K562 (cell line): ENCODE data around the gene BRD7. TPM values are rescaled to one million over a fixed set of nuclear protein-coding genes. Genes with fewer than 3 reads are reported as not detected.
A peak's percentile ranks its signal among the peaks of the same experiment; 100 is the strongest.

Source experiments
- BCOR ChIP-seq: fragments of 450-650 bp; IDR thresholded peaks from 2 replicates; pipeline ENCODE4 v1.6.1; 2016
- CCAR2 ChIP-seq: fragments of 200-400 bp; formaldehyde crosslinking; IDR thresholded peaks from 2 replicates; pipeline ENCODE4 v1.6.1; 2017; ENCODE audit warnings: mild to moderate bottlenecking, low read depth, low read length
- FOXJ2 ChIP-seq: fragments of 200-800 bp; sonication (Bioruptor generic); IDR thresholded peaks from 2 replicates; pipeline ENCODE4 v1.6.1; 2016; ENCODE audit warnings: missing genetic modification characterization, missing compliant biosample characterization
- IFI16 ChIP-seq: fragments of 250-450 bp; sonication (Bioruptor Pico); IDR thresholded peaks from 2 replicates; pipeline ENCODE4 v2.1.2; 2022; ENCODE audit warnings: mild to moderate bottlenecking, inconsistent platforms
- KDM4B ChIP-seq, 2 experiments: fragments of 450-650 bp in 1 of 2; sonication (generic) in 1 of 2; IDR thresholded peaks; 2 replicates each; pipeline ENCODE4 v1.6.1; 2016 to 2017; ENCODE audit warnings: borderline replicate concordance in 2 of 2, antibody characterized with exemption in 1 of 2, low read depth in 1 of 2, mild to moderate bottlenecking in 1 of 2
- MECOM ChIP-seq: fragments of 250-450 bp; sonication (Bioruptor Pico); IDR thresholded peaks from 2 replicates; pipeline ENCODE4 v1.8.0; 2022; ENCODE audit warnings: inconsistent platforms
- NFE2 ChIP-seq: IDR thresholded peaks from 2 replicates; pipeline ENCODE4 v1.6.1; 2014; ENCODE audit warnings: antibody characterized with exemption, low read depth
- NFXL1 ChIP-seq: fragments of 450-650 bp; formaldehyde crosslinking; IDR thresholded peaks from 2 replicates; pipeline ENCODE4 v1.4.0; 2021; ENCODE audit warnings: mild to moderate bottlenecking
- PCBP2 ChIP-seq: fragments of 200-400 bp; formaldehyde crosslinking; IDR thresholded peaks from 2 replicates; pipeline ENCODE4 v1.6.1; 2018; ENCODE audit warnings: low read length, low read depth, mild to moderate bottlenecking, moderate library complexity; ENCODE audit not compliant: poor library complexity, severe bottlenecking
- PHF21A ChIP-seq: fragments of 450-650 bp; IDR thresholded peaks from 2 replicates; pipeline ENCODE4 v1.6.1; 2017; ENCODE audit warnings: low read depth, borderline replicate concordance
- POLR3A ChIP-seq: IDR thresholded peaks from 2 replicates; pipeline ENCODE4 v1.6.1; 2011; ENCODE audit warnings: borderline replicate concordance, mild to moderate bottlenecking, moderate library complexity; ENCODE audit not compliant: insufficient read length, insufficient read depth; ENCODE audit errors: extremely low read depth
- PRMT5 ChIP-seq: sonication (generic); formaldehyde crosslinking; IDR thresholded peaks from 2 replicates; pipeline ENCODE4 v1.5.0; 2020; ENCODE audit warnings: missing genetic modification reagents
- PTBP1 ChIP-seq: fragments of 200-400 bp; formaldehyde crosslinking; IDR thresholded peaks from 2 replicates; pipeline ENCODE4 v1.6.1; 2017; ENCODE audit warnings: low read depth, low read length
- SNIP1 ChIP-seq: fragments of 450-650 bp; IDR thresholded peaks from 2 replicates; pipeline ENCODE4 v1.7.1; 2017; ENCODE audit warnings: low read depth, mild to moderate bottlenecking
- SUPT5H ChIP-seq: fragments of 450-650 bp; IDR thresholded peaks from 2 replicates; pipeline ENCODE4 v1.6.1; 2016
- ZFP30 ChIP-seq: fragments of 250-450 bp; sonication (Bioruptor Pico); IDR thresholded peaks from 2 replicates; pipeline ENCODE4 v1.8.0; 2022; ENCODE audit warnings: moderate library complexity, mild to moderate bottlenecking, inconsistent platforms, borderline replicate concordance
- ZNF174 ChIP-seq: fragments of 250-450 bp; sonication (Bioruptor Pico); IDR thresholded peaks from 2 replicates; pipeline ENCODE4 v1.4.0; 2020; ENCODE audit warnings: mild to moderate bottlenecking
- ZNF830 ChIP-seq: fragments of 250-450 bp; sonication (Bioruptor Pico); IDR thresholded peaks from 2 replicates; pipeline ENCODE4 v1.5.0; 2021; ENCODE audit warnings: mild to moderate bottlenecking
- polyA plus RNA-seq, 8 experiments: library from polyadenylated mRNA; depleted of rRNA in 4 of 8; stranded (reverse) in 5 of 8; unstranded in 3 of 8; fragments of >200 nt; fragmentation: Nextera tagmentation in 2 of 8; fragmentation: Illumina TruSeq in 1 of 8; extraction: Ambion mirVana in 2 of 8; extraction: Trizol in 1 of 8; gene quantifications; 2 replicates each; pipeline versions ENCODE4 v1.2.1 to v1.2.3, GENCODE V29; 2011 to 2014; ENCODE audit warnings: inconsistent platforms in 1 of 8, missing spikeins in 1 of 8
- total RNA-seq, 7 experiments: library from RNA; depleted of rRNA in 6 of 7; stranded (reverse); fragments of >200 nt in 6 of 7; fragmentation: Illumina TruSeq in 2 of 7; extraction: Trizol in 2 of 7; gene quantifications; 2 replicates each; pipeline versions ENCODE4 v1.2.1 to v1.2.3, GENCODE V29; 2011 to 2021; ENCODE audit warnings: low replicate concordance in 1 of 7
- TF ChIP-seq, protein P1 (sequence below), 3 experiments: IDR thresholded peaks in 2 of 3; conservative IDR thresholded peaks in 1 of 3; 2 replicates each; pipeline ENCODE4 v1.5.1; 2011 to 2012; ENCODE audit warnings: low read length in 3 of 3, mild to moderate bottlenecking in 3 of 3, control low read depth in 2 of 3, improper control_type of control experiment in 1 of 3, inconsistent platforms in 1 of 3, low read depth in 1 of 3, mixed read lengths in 1 of 3, moderate library complexity in 1 of 3; ENCODE audit not compliant: insufficient read depth in 2 of 3
- TF ChIP-seq, protein P2 (sequence below): fragments of 450-650 bp; formaldehyde crosslinking; IDR thresholded peaks from 2 replicates; pipeline ENCODE4 v1.4.0; 2022; ENCODE audit warnings: mild to moderate bottlenecking, moderate library complexity
- TF ChIP-seq, protein P3 (sequence below), 2 experiments: fragments of 250-450 bp in 1 of 2; fragments of 450-650 bp in 1 of 2; sonication (Bioruptor Pico) in 1 of 2; IDR thresholded peaks; 2 replicates each; pipeline versions ENCODE4 v1.6.1 to v1.8.0; 2016 to 2021; ENCODE audit warnings: mild to moderate bottlenecking in 2 of 2, moderate library complexity in 2 of 2, missing compliant biosample characterization in 1 of 2, missing genetic modification characterization in 1 of 2
- TF ChIP-seq, protein P4 (sequence below): fragments of 450-650 bp; IDR thresholded peaks from 2 replicates; pipeline ENCODE4 v1.6.1; 2018; ENCODE audit warnings: mild to moderate bottlenecking, low read depth; ENCODE audit not compliant: partially characterized antibody
- TF ChIP-seq, protein P5 (sequence below): fragments of 200-800 bp; sonication (Bioruptor generic); IDR thresholded peaks from 2 replicates; pipeline ENCODE4 v1.6.1; 2017; ENCODE audit warnings: missing genetic modification characterization, missing compliant biosample characterization

Gene BRD7
- total and polyA plus RNA-seq, 9 of the 15 experiments (the other 6 are each of a cell fraction or from before 2014, with no cell fraction given): 20.6 to 101 (median 68.7) TPM

DNA sequence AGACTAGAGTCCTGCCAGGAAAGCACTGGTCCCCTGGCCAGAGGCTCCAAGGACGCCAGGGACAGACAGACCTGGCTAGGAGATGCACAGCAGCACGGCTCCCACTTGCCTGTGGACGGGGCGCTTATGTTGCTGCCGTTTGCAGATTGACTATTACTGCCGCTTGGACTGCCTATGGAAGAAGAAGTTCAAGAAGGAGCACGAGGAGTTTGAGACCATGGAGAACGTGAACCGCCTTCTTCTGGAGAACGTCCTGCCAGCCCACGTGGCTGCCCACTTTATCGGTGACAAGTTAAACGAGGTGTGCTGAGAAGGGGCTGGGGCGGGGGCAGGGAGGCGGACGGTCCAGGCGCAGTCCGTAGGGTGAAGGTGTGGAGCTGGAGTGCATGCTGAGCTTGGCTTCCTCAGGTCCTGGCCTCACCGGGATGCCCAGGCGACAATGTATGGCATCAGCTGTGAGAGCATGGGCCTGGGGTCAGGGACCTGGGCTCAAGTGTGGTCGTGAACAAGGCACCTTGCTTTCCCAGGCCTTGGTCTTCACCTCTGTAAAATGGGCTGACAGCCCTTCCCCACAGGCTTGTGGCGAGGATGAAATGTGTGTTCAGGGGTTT lies 56.8 kb downstream of the BRD7 start (continued):
- no peak for TF ChIP-seq PCBP2
- TF ChIP-seq MECOM (CRISPR knock-in tag): no peak
- 0 out of 2 replicates have a peak, but pooled peaks have one; percentile 55 for TF ChIP-seq PTBP1
- no peak for TF ChIP-seq ZFP30
- TF ChIP-seq SNIP1: no peak
- TF ChIP-seq NFE2: no peak
- no peak for TF ChIP-seq CCAR2
- TF ChIP-seq PHF21A: no peak
- no peak for TF ChIP-seq IFI16 (CRISPR knock-in tag)
- no peak for TF ChIP-seq ZNF174 (CRISPR knock-in tag)
- no peak for TF ChIP-seq FOXJ2
- TF ChIP-seq, protein P1, sequence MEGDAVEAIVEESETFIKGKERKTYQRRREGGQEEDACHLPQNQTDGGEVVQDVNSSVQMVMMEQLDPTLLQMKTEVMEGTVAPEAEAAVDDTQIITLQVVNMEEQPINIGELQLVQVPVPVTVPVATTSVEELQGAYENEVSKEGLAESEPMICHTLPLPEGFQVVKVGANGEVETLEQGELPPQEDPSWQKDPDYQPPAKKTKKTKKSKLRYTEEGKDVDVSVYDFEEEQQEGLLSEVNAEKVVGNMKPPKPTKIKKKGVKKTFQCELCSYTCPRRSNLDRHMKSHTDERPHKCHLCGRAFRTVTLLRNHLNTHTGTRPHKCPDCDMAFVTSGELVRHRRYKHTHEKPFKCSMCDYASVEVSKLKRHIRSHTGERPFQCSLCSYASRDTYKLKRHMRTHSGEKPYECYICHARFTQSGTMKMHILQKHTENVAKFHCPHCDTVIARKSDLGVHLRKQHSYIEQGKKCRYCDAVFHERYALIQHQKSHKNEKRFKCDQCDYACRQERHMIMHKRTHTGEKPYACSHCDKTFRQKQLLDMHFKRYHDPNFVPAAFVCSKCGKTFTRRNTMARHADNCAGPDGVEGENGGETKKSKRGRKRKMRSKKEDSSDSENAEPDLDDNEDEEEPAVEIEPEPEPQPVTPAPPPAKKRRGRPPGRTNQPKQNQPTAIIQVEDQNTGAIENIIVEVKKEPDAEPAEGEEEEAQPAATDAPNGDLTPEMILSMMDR (IDR thresholded peaks at IDR 0.05 in 2 of 3, conservative IDR thresholded peaks at IDR 0.05 in 1 of 3; ENCODE audit: insufficient read depth in 2 of 3, low read depth in 1 of 3, low read length in 3 of 3): no peak
- peak; percentile 21; the same call in 1 of the 2 replicates for TF ChIP-seq SUPT5H
- TF ChIP-seq, protein P2, sequence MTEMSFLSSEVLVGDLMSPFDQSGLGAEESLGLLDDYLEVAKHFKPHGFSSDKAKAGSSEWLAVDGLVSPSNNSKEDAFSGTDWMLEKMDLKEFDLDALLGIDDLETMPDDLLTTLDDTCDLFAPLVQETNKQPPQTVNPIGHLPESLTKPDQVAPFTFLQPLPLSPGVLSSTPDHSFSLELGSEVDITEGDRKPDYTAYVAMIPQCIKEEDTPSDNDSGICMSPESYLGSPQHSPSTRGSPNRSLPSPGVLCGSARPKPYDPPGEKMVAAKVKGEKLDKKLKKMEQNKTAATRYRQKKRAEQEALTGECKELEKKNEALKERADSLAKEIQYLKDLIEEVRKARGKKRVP (CRISPR knock-in tag): no peak
- no peak for TF ChIP-seq NFXL1 (CRISPR knock-in tag)
- TF ChIP-seq, protein P3, sequence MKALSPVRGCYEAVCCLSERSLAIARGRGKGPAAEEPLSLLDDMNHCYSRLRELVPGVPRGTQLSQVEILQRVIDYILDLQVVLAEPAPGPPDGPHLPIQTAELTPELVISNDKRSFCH (CRISPR knock-in tag; IDR thresholded peaks at IDR 0.05): no peak
- TF ChIP-seq, protein P3 (tag; IDR thresholded peaks at IDR 0.05): no peak
- TF ChIP-seq, protein P4, sequence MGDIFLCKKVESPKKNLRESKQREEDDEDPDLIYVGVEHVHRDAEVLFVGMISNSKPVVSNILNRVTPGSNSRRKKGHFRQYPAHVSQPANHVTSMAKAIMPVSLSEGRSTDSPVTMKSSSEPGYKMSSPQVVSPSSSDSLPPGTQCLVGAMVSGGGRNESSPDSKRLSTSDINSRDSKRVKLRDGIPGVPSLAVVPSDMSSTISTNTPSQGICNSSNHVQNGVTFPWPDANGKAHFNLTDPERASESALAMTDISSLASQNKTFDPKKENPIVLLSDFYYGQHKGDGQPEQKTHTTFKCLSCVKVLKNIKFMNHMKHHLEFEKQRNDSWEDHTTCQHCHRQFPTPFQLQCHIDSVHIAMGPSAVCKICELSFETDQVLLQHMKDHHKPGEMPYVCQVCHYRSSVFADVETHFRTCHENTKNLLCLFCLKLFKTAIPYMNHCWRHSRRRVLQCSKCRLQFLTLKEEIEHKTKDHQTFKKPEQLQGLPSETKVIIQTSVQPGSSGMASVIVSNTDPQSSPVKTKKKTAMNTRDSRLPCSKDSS: no peak
- TF ChIP-seq ZNF830 (CRISPR knock-in tag): no peak
- TF ChIP-seq POLR3A: no peak
- TF ChIP-seq PRMT5 (CRISPR knock-in tag): no peak
- TF ChIP-seq KDM4B (IDR thresholded peaks at IDR 0.05; ENCODE audit: borderline replicate concordance in 2 of 2, low read depth in 1 of 2): no peak
- TF ChIP-seq, protein P5, sequence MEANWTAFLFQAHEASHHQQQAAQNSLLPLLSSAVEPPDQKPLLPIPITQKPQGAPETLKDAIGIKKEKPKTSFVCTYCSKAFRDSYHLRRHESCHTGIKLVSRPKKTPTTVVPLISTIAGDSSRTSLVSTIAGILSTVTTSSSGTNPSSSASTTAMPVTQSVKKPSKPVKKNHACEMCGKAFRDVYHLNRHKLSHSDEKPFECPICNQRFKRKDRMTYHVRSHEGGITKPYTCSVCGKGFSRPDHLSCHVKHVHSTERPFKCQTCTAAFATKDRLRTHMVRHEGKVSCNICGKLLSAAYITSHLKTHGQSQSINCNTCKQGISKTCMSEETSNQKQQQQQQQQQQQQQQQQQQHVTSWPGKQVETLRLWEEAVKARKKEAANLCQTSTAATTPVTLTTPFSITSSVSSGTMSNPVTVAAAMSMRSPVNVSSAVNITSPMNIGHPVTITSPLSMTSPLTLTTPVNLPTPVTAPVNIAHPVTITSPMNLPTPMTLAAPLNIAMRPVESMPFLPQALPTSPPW (CRISPR knock-in tag): no peak
- TF ChIP-seq BCOR: 0 out of 2 replicates have a peak, but pooled peaks have one; percentile 54
